OCI-LY7 (cell line): ENCODE results near the gene PAXIP1. TPM values are rescaled to one million over a fixed set of nuclear protein-coding genes. Genes with fewer than 3 reads are reported as not detected.

Experiments used
- BruUV-seq: library from RNA; stranded (reverse); fragments of 400-500 nt; replicated peaks from 2 replicates; lab custom pipeline; 2021; lab: Mats Ljungman, UMichigan
- CTCF ChIA-PET: fragments of 300-600 bp; sonication (Branson Sonifier 250); formaldehyde crosslinking; loops from one replicate; lab custom pipeline; 2022; ENCODE audit warnings: antibody characterized with exemption; ENCODE audit not compliant: unreplicated experiment; lab: Charles Lee
- POLR2A ChIA-PET: fragments of 300-600 bp; sonication (Branson Sonifier 250); formaldehyde crosslinking; loops from one replicate; lab custom pipeline; 2022; ENCODE audit warnings: antibody characterized with exemption; lab: Charles Lee
- DNase-seq: peaks from one replicate; pipeline ENCODE4 v3.0.0-alpha.2; 2015; ENCODE audit warnings: low spot score
- H2AFZ ChIP-seq: fragments of 200-600 bp; sonication (generic), shearing (Covaris generic); 2 replicates; pipeline ENCODE4 v1.6.1; 2014; ENCODE audit warnings: mild to moderate bottlenecking, antibody characterized with exemption, low read length, moderate library complexity
- H3K27ac ChIP-seq: fragments of 200-600 bp; sonication (generic); 2 replicates; pipeline ENCODE4 v1.5.1; 2014; ENCODE audit warnings: mixed run types, low read depth, mild to moderate bottlenecking, moderate library complexity, low read length, inconsistent platforms; ENCODE audit not compliant: poor library complexity, severe bottlenecking
- H3K36me3 ChIP-seq: fragments of 200-600 bp; sonication (generic); 2 replicates; pipeline ENCODE4 v1.6.1; 2014; ENCODE audit warnings: mild to moderate bottlenecking, antibody characterized with exemption, low read length, moderate library complexity, mixed read lengths; ENCODE audit not compliant: insufficient read depth
- H3K4me1 ChIP-seq: fragments of 200-600 bp; sonication (generic); 2 replicates; pipeline ENCODE4 v1.5.1; 2014; ENCODE audit warnings: mild to moderate bottlenecking, low read length; ENCODE audit not compliant: insufficient read depth, poor library complexity, severe bottlenecking
- H3K4me2 ChIP-seq: fragments of 200-600 bp; sonication (generic); 2 replicates; pipeline ENCODE4 v1.6.1; 2014; ENCODE audit warnings: mild to moderate bottlenecking, low read length
- H3K4me3 ChIP-seq: fragments of 200-600 bp; sonication (generic); 2 replicates; pipeline ENCODE4 v1.5.1; 2014; ENCODE audit warnings: mild to moderate bottlenecking, low read depth, low read length; ENCODE audit not compliant: poor library complexity, severe bottlenecking
- H3K79me2 ChIP-seq: fragments of 200-600 bp; sonication (generic); 2 replicates; pipeline ENCODE4 v1.6.1; 2016; ENCODE audit warnings: low read depth, mild to moderate bottlenecking, low read length, moderate library complexity, mixed read lengths; ENCODE audit not compliant: insufficient read depth
- H3K9me2 ChIP-seq: fragments of 200-600 bp; sonication (generic); 2 replicates; pipeline ENCODE4 v1.6.1; 2016; ENCODE audit warnings: mild to moderate bottlenecking, low read length, mixed read lengths; ENCODE audit not compliant: insufficient read depth
- H3K9me3 ChIP-seq: fragments of 200-600 bp; sonication (generic); 2 replicates; pipeline ENCODE4 v1.6.1; 2014; ENCODE audit warnings: mild to moderate bottlenecking, mixed run types, low read length, mixed read lengths
- H4K20me1 ChIP-seq: fragments of 200-600 bp; sonication (generic); 2 replicates; pipeline ENCODE4 v1.6.1; 2014; ENCODE audit warnings: mild to moderate bottlenecking, antibody characterized with exemption, low read length, moderate library complexity, mixed read lengths; ENCODE audit not compliant: insufficient read depth
- CTCF ChIP-seq: fragments of 200-600 bp; sonication (generic); conservative IDR thresholded peaks from 2 replicates; pipeline ENCODE4 v1.5.1; 2014; ENCODE audit warnings: mild to moderate bottlenecking, antibody characterized with exemption, low read length, moderate library complexity, mixed read lengths
- EZH2phosphoT487 ChIP-seq: fragments of 200-600 bp; sonication (generic); IDR thresholded peaks from 2 replicates; pipeline ENCODE4 v1.6.1; 2018; ENCODE audit warnings: low read depth, borderline replicate concordance, mild to moderate bottlenecking, mixed run types, antibody characterized with exemption, low read length, moderate library complexity, mixed read lengths
- intact Hi-C: fragments of 100-400 bp; cut with micrococcal nuclease; formaldehyde crosslinking; loops from one replicate; pipeline ENCODE4 v1.10.0; 2022; ENCODE audit not compliant: unreplicated experiment
- total RNA-seq, 2 experiments: library from RNA; depleted of rRNA in 1 of 2; stranded (reverse); fragments of >200 nt in 1 of 2; shearing (Covaris generic) in 1 of 2; gene quantifications; 2 replicates each; pipeline ENCODE4 v1.2.3, GENCODE V29; 2014 to 2022

Gene PAXIP1
- total RNA-seq, 2 experiments from 2014 or later: 27.4 to 33.0 TPM

GRCh38 chr7:154960063-154960790, 42.7 kb downstream of the PAXIP1 start:
- Histone ChIP-seq H2AFZ (no peak overlapping the region), H4K20me1 (peaks cover 4% of the 10 kb centered on the region; the same call in 1 of the 2 replicates), H3K4me2 (no peak overlapping the region), H3K79me2 (no peaks in the 10 kb centered on the region), H3K9me3 (no peaks in the 10 kb centered on the region), H3K36me3 (peaks cover 98% of the 10 kb centered on the region), H3K4me1 (no peaks in the 10 kb centered on the region), H3K27ac (no peak overlapping the region), H3K4me3 (no peak overlapping the region), H3K9me2 (no peaks in the 10 kb centered on the region)
- intact Hi-C loops: no loop called here
- no TSS peak for BruUV-seq
- DNase-seq: no peak
- ChIA-PET CTCF (no interaction called here), POLR2A (no interaction called here)
- no peak for TF ChIP-seq CTCF
- no peak for TF ChIP-seq EZH2phosphoT487

GRCh38 chr7:154956427-154956826, 46.5 kb downstream of the PAXIP1 start:
- ChIA-PET CTCF (no interaction called here), POLR2A (interaction anchor here (0.7 kb wide), 2 partner anchors 20 to 28 kb away, joined by 3 read pairs; no protein-coding TSS in a partner anchor)
- no peak for TF ChIP-seq CTCF
- no peak for TF ChIP-seq EZH2phosphoT487
- no peaks in the 10 kb centered on the region for H3K9me2 ChIP-seq
- no peaks in the 10 kb centered on the region for H3K4me1 ChIP-seq
- H4K20me1 ChIP-seq: peaks cover 8% of the 10 kb centered on the region; the same call in 1 of the 2 replicates
- intact Hi-C loops: no loop called here
- BruUV-seq: no TSS peak
- peaks cover 98% of the 10 kb centered on the region for H3K36me3 ChIP-seq
- no peak overlapping the region for H2AFZ ChIP-seq
- no peak overlapping the region for H3K4me3 ChIP-seq
- DNase-seq: no peak
- H3K27ac ChIP-seq: no peak overlapping the region
- H3K79me2 ChIP-seq: no peaks in the 10 kb centered on the region
- H3K9me3 ChIP-seq: no peaks in the 10 kb centered on the region
- no peak overlapping the region for H3K4me2 ChIP-seq
